ENCODE data around the gene LGALS4.
A peak's percentile ranks its signal among the peaks of the same experiment; 100 is the strongest.
"Not testable (repeated sequence)": the region's sequence is repeated elsewhere in the genome, so short reads cannot be mapped to it uniquely, and the experiment has no call there.

The LGALS4 gene

DNA sequence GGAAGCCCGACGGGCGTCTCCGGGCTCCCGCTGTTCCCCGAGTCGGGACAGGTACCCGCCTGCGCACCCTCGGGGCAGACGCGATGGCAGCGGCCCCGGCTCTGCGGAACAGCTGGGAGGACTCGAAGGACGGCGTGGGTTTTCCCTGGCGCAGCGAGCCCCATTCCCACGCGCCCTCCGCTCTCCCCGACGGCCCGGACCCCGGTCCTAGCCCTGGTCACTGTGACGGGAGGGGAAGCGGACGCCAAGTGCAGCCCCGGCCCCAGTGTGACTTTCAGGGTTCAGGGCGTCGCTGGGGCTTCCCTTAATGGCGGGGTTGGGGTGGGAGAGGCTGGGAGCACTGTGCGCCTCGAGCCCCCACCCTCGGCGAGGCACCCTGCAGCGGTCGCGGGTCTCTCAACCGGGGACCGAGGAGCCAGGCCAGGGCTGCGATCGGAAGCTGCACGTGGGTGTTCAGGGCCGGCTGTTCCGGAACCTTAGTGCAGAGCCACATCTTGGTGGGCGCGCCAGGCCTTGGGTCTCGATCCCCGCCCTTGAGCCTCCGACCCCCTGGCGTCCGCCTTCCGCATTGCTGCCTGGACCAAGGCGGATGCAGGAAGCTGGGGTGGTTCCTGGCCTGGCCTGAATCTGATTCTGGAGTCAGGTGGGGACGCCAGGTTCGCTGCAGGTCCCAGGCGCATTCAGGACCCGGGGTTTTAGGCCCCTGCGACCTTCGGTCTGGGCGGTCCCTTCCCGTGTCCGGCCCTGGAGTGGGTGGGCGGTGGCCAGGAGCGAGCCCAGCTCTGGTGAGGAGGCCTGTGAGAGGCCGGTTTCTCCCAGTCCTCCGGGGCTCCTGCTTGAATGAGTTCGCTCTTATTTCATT is 20.3 kb downstream of the LGALS4 start:
- peak; percentile 72 for DNase-seq

DNA sequence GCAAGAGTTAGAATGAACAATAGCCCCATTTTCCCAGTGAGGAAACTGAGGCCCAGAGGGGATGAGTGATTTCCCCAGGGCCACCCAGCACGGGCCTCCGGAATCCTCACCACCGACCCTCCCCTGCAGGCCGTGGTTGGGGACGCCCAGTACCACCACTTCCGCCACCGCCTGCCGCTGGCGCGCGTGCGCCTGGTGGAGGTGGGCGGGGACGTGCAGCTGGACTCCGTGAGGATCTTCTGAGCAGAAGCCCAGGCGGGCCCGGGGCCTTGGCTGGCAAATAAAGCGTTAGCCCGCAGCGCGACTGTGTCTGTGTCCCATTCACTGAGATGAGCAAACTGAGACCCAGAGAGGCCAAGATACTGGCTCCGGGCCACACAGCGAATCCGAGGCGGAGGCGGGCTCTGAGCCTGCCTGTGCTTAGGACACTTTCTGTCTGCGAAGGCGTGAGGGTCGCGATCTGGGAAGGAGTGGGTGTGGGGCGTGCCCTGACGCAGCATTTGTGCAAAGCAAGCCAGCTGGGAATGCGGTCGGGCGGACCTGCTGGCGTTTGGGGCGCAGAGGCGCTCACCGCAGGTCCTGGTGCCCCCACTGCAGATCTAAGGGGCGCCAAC is 21.2 kb downstream of the LGALS4 start:
- DNase-seq = not testable (repeated sequence)

DNA sequence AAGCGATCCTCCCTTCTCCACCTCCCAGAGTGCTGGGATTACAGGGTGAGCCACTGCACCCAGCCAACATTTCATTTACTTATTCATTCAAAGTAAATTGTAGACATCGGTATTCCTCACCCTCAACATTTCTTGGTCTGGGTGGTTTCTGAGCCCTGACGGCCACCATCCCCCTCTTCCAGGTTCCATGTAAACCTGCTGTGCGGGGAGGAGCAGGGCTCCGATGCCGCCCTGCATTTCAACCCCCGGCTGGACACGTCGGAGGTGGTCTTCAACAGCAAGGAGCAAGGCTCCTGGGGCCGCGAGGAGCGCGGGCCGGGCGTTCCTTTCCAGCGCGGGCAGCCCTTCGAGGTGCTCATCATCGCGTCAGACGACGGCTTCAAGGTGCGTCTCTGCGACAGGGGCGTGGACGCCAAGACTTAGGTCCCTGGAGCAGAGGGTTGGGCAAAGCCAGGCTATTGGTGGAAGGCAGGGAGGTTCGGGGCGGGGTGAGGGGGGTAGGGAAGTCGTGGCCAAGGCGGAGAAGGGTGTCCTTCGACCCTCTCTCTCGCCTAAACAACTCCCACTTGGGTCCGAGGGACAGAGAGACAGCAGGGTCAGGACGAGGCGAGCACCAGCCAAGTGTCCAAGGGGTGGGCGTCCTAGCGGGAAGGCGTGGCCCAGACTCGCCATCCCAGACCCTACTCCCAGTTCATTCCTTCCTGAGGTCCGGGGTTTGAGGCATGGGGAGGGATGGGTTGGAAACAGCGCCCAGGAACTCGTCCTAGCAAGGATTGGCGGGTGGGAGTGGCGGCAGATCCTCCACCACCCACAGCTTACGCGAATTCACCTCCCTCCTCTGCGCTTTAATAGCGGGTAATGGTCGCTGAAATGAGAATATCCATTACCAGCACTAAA is 22.0 kb downstream of the LGALS4 start:
- not testable (repeated sequence) for DNase-seq

DNA sequence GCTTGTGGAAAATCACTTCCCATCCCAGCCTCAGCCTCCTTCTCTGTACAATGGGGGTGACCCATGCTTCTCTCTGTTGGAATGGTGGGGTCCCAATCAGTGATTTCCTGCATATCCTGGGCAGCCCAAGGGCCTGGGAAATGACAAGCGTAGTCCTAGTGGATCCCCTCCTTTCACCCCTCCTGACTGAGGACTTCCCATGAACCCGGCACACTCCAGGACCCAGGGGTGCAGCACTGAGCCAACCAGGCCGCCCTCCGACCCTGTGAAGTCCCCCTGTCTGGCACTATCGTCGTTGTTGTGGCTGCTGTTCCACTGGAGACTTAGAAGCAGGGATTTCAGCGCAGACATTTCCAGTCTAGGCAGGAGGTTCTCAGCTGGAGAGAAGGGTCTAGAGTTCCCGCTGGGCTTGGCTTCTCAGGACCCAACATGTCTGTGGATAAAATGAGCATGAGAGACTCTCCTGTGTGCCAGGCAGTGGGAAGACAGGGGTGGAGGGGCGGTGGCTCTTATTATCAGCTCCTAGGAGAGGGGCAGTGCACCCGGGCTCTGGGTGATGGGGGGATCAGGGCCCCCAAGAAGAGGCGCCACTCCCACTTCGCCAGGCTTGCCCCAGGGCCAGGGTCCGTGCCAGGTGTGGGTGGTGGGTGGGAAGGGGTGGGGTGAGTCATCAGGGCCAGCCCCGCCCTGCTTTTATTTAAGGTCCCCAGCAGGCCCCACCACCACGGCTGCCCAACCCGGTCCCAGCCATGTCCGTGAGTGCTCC is 24.1 kb downstream of the LGALS4 start, which contains the start of gene LGALS7B:
TSS of gene LGALS7B (plus strand) at position 723 of the 766 bp plus-strand sequence. CDS start at position 750, 27 bp downstream.
- DNase-seq = no peak

DNA sequence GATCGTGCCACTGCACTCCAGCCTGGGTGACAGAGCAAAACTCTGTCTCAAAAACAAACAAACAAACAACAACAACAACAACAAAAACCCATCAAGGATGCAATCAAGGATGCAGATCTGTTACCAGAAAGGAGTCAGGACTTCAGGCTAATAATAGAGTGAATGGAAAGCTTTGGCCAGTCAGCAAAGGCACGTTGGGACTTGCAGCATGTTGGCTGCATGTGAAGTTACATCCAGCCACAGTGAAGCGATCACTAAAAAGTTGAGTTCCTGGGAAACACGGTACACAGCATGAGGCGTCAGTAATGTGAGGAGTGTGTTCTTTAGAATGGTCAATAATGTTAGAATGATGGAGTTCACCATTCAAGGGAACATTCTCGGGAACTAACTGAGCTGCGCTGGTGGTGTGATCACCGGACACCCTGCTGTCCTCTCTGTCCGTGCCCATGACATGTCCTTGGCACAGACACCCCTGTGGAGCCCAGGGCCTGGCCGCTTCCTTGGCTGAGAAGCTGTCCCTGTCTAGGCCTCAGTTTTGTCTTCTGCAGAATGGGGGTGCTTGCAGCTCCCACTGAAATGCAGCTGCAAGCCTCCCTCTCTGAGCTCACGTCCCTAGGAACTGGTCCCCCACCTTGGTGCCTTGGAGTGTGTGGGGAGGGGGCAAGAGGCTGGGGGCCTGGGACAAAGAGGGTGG is 26.0 kb downstream of the LGALS4 start:
- DNase-seq = no peak

DNA sequence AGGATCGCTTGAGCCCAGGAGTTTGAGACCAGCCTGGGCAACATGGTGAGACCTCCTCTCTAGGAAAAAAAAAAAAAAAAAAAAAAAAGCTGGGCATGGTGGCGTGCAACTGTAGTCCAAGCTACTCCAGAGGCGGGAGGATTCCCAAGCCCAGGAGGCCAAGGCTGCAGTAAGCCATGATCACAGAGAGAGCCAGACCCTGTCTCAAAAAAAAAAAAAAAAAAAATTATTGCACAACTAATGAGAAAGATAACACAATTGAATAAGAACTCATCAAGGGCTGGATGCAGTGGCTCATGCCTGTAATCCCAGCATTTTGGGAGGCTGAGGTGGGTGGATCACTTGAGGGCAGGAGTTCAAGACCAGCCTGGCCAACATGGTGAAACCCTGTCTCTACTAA is 26.7 kb downstream of the LGALS4 start:
- DNase-seq = not testable (repeated sequence)

DNA sequence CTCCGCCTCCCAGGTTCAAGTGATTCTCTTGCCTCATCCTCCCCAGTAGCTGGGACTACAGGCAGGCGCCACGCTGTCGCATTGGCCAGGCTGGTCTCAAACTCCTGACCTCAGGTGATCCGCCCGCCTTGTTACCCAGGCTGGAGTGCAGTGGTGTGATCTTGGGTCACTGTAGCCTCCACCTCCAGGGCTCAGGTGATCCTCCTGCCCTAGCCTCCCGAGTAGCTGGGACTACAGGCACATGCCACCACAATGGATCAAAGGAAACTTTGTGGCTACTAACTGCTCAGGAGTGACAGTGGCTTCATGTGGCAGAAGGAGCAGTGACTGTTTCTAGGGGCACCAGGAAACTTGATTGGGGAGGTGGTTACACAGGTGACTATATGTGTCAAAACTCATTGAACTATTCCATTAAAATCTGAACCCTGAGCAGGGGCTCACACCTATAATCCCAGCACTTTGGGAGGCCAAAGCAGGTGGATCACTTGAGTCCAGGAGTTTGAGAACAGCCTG is 27.5 kb downstream of the LGALS4 start:
- no peak for DNase-seq

DNA sequence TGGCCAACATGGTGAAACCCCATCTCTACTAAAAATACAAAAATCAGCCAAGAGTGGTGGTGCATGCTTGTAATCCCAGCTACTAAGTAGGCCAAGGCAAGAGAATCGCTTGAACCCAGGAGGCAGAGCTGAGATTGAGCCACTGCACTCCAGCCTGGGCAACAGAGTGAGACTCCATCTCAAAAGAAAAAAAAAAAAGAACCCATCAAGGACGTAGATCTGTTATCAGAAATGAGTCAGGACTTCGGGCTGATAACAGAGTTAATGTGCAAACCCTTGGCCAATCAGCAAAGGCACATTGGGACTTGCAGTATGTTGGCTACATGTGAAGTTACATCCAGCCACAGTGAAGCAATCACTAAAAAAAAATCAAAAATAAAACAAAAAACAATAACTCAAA is 28.5 kb downstream of the LGALS4 start:
- no peak for DNase-seq

DNA sequence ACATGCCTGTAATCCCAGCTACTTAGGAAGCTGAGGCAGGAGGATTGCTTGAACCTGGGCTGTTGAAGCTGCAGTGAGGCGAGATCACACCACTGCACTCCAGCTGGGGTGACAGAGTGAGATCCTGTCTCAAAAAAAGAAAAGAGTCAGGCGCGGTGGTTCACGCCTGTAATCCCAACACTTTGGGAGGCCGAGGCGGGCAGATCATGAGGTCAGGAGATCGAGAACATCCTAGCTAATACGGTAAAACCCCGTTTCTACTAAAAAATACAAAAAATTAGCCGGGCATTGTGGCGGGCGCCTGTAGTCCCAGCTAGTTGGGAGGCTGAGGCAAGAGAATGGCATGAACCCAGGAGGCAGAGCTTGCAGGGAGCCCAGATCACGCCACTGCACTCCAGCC is 30.5 kb downstream of the LGALS4 start:
- not testable (repeated sequence) for DNase-seq

DNA sequence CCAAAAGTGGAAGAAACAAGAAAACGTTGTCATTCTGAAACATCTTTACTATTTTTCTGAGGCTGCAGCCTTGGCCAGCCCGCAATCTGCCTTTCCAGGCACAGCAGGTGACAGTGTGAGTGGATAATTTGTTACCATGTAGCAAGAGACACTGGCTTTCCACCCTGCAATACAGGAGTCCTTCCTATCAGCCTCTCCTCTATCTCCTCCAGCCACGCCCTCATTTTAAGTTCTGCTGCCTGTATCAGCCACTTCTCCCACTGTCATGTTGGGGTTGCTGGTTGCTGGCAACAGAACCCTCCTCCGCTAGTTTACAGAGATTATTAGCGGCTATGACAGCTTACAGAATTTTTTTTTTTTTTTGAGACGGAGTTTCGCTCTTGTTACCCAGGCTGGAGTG is 31.7 kb downstream of the LGALS4 start:
- DNase-seq = no peak

DNA sequence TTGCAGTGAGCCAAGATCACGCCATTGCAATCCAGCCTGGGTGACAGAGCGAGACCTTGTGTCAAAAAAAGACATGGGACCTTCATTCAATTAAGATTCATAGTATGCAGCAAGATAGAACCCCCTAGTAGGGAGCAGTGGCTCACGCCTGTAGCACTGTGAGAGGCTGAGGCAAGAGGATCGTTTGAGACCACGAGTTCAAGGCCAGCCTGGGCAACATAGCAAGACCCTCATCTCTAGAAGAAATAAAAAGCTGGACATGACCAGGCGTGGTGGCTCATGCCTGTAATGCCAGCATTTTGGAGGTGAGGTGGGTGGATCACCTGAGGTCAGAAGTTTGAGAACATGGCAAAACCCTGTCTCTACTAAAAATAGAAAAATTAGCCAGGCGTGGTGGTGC is 32.3 kb downstream of the LGALS4 start:
- DNase-seq = no peak

DNA sequence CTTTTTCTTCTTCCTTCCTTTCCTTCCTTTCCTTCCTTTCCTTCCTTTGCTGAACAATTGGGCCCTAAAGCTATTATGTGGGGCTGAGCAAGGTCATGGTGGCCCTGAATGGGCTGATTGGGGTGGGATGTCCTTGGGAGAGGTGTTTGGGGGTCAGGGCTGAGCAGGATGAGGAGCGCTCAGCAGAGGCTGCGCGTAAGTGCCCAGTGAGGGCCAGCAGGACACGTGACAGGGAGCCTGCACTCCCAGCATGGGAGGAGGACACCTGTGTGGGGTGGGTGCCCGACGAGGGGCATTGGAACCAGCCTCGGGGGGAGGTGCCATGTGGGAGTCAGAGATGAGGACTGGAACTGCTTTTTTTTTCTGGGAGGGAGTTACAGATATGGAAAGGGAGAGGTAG is 34.0 kb downstream of the LGALS4 start:
- DNase-seq = no peak

DNA sequence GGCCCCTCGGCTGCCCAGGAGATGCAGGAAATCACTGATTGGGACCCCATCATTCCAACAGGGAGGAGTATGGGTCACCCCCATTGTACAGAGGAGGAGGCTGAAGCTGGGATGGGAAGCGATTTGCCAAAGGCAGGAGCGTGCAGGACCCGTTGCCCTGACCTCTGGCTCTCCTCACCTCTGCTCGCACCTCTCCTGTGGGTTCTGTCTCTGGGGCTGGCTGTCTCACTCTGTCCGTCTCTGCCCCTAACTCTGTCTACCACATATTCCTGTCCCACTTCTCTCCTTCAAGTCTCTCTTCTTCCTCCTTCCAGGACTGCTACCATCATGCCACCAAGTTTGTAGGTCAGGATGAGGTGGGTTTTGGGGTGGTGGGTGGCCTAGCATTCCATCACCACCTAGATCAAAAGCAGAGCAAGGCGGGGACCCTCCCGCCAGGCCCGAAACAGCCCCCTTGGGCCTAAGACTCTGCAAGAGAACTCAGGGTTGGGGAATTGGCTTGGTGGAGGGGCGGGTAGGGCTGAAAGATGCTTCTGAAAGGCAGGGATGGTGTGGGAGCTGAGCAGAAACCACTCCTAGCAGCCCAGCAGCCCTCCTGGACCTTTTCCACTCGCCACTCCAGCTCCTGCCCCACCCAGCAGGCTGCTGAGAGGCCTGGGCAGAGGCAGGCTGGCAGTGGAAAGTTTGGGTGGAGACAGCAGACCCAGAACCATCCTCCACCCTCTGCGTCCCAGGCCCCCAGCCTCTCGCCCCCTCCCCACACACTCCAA is 38.4 kb downstream of the LGALS4 start:
- DNase-seq = no peak

DNA sequence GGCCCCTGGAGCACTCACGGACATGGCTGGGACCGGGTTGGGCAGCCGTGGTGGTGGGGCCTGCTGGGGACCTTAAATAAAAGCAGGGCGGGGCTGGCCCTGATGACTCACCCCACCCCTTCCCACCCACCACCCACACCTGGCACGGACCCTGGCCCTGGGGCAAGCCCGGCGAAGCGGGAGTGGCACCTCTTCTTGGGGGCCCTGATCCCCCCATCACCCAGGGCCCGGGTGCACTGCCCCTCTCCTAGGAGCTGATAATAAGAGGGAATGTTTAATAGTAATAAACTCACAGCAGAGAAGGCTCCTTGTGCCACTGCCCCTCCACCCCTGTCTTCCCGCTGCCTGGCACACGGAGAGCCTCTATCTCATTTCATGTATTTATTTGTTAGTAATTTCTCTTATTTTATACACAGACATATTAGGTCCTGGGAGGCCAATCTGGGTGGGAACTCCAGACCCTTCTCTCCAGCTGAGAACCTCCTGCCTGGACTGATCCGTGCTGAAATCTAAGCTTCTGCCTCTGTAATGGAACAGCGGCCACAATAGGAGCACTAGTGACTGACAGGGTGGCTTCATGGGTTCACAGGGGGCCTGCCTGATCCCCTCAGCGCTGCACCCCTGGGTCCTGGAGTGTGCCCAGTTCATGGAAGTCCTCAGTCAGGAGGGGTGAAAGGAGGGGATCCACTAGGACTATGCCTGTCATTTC is 39.1 kb downstream of the LGALS4 start, which contains the start of gene LGALS7:
TSS of gene LGALS7 (minus strand) at position 49 of the 709 bp plus-strand sequence. CDS start at position 24, 25 bp downstream.
- no peak for DNase-seq

DNA sequence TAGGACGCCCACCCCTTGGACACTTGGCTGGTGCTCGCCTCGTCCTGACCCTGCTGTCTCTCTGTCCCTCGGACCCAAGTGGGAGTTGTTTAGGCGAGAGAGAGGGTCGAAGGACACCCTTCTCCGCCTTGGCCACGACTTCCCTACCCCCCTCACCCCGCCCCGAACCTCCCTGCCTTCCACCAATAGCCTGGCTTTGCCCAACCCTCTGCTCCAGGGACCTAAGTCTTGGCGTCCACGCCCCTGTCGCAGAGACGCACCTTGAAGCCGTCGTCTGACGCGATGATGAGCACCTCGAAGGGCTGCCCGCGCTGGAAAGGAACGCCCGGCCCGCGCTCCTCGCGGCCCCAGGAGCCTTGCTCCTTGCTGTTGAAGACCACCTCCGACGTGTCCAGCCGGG is 41.2 kb downstream of the LGALS4 start:
- not testable (repeated sequence) for DNase-seq

DNA sequence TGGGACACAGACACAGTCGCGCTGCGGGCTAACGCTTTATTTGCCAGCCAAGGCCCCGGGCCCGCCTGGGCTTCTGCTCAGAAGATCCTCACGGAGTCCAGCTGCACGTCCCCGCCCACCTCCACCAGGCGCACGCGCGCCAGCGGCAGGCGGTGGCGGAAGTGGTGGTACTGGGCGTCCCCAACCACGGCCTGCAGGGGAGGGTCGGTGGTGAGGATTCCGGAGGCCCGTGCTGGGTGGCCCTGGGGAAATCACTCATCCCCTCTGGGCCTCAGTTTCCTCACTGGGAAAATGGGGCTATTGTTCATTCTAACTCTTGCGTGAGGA is 41.8 kb downstream of the LGALS4 start:
- not testable (repeated sequence) for DNase-seq

DNA sequence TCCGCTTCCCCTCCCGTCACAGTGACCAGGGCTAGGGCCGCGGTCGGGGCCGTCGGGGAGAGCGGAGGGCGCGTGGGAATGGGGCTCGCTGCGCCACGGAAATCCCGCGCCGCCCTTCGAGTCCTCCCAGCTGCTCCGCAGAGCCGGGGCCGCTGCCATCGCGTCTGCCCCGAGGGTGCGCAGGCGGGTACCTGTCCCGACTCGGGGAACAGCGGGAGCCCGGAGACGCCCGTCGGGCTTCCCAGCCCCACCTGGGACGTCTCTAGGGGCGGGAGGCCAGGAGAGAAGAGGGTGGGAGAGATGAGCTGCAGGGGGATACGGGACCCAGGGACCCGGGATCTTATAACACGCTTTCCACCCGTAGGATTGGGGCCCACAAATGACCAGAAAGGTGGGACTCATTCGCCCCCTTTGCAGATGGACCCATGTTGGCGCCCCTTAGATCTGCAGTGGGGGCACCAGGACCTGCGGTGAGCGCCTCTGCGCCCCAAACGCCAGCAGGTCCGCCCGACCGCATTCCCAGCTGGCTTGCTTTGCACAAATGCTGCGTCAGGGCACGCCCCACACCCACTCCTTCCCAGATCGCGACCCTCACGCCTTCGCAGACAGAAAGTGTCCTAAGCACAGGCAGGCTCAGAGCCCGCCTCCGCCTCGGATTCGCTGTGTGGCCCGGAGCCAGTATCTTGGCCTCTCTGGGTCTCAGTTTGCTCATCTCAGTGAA is 42.4 kb downstream of the LGALS4 start:
- not testable (repeated sequence) for DNase-seq

DNA sequence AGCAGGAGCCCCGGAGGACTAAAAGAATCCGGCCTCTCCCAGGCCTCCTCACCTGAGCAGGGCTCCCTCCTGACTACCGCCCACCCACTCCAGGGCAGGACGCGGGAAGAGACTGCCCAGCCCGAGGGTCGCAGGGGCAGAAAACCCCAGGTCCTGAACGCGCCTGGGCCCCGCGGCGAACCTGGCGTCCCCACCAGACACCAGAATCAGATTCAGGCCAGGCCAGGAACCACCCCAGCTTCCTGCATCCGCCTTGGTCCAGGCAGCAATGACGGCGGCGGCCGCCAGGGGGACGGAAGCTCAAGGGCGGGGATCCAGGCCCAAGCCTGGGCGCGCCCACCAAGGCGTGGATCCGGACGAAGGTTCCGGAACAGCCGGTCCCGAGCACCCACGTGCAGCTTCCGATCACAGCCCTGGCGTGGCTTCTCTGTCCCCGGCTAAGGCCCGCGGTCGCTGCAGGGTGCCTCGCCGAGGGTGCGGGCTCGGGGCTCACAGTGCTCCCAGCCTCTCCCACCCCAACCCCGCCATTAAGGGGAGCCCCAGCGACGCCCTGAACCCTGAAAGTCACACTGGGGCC is 43.0 kb downstream of the LGALS4 start:
- peak; percentile 96 for DNase-seq
